Thyroid gland (tissue), 4 donors: ENCODE data around the gene DCST1. TPM values are rescaled to one million over a fixed set of nuclear protein-coding genes. Genes with fewer than 3 reads are reported as not detected.

Source experiments
- DNase-seq, 2 donors: peaks; one replicate each; pipeline ENCODE4 v3.0.0-alpha.2; 2019
- H3K27ac ChIP-seq, 3 donors: fragments of 200-600 bp; sonication (generic); 1 replicate in 2 of 3; 2 replicates in 1 of 3; pipeline ENCODE4 v1.5.1; 2016 to 2019; ENCODE audit warnings: mild to moderate bottlenecking in 1 of 3, moderate library complexity in 1 of 3
- H3K27me3 ChIP-seq: fragments of 200-600 bp; sonication (generic); one replicate; pipeline ENCODE4 v1.5.1; 2019
- H3K36me3 ChIP-seq, 2 donors: fragments of 200-600 bp; sonication (generic); one replicate each; pipeline ENCODE4 v1.5.1; 2016 to 2019
- H3K4me1 ChIP-seq, 2 donors: fragments of 200-600 bp; sonication (generic); one replicate each; pipeline ENCODE4 v1.5.1; 2017 to 2019
- H3K4me3 ChIP-seq, 3 donors: fragments of 200-600 bp; sonication (generic); replicated peaks in 1 of 3; 1 replicate in 2 of 3; 2 replicates in 1 of 3; pipeline ENCODE4 v1.5.1; 2016; ENCODE audit warnings: mild to moderate bottlenecking in 1 of 3
- H3K9me3 ChIP-seq: fragments of 200-600 bp; sonication (generic); one replicate; pipeline ENCODE4 v1.5.1; 2017
- POLR2A ChIP-seq, 2 donors: fragments of 450-650 bp; IDR thresholded peaks; one replicate each; pipeline ENCODE4 v1.6.1; 2017; ENCODE audit warnings: antibody characterized with exemption in 2 of 2, mild to moderate bottlenecking in 2 of 2, moderate library complexity in 1 of 2
- WGBS, 2 donors: methylation state at CpG; one replicate each; pipeline ENCODE4 v1.1.5; 2017; 5-methylcytosine and 5-hydroxymethylcytosine counted together
- intact Hi-C: fragments of 100-400 bp; cut with DNase I; formaldehyde crosslinking; loops from one replicate; pipeline ENCODE4 v1.15.1; 2023
- total RNA-seq, 4 donors: library from RNA; depleted of rRNA; stranded (reverse); fragments of >200 nt; gene quantifications; one replicate each; pipeline ENCODE4 v1.2.3, GENCODE V29; 2016
- TF ChIP-seq, protein P1 (sequence below), 6 experiments: fragments of 200-600 bp in 3 of 6; fragments of 450-650 bp in 3 of 6; sonication (generic) in 3 of 6; IDR thresholded peaks; one replicate each; pipeline ENCODE4 v1.5.1; 2016 to 2019; ENCODE audit warnings: antibody characterized with exemption in 6 of 6, mild to moderate bottlenecking in 2 of 6, inconsistent platforms in 1 of 6, moderate library complexity in 1 of 6

Gene DCST1
- total RNA-seq, 4 donors from 2014 or later = 0.24 TPM; not detected in 3

DNA sequence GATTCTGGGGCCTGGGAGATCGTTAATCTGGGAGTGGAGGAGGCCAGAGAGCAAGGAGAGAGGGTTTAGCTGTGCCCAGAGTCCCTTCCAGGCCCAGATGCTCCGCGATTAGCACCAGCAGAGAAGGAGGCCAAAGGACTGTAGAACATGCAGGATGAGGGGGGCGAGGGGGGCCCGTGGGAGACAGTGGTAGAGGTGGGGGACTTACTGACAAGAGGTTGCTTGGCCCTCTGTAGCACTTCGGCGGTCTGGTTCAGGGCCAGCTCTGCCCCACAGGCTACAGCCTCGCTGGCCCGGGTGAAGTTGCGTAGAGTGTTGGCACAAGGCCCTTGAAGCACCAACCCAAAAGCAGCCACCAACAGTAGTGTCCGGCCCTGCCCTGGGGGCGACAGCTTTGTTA is 738 bp upstream of the DCST1 start:
- Histone ChIP-seq H3K4me1 (peaks cover 0 to 3% of the 10 kb centered on the region in 2 donors), H3K27ac (no peak overlapping the region), H3K9me3 (no peaks in the 10 kb centered on the region), H3K36me3 (no peaks in the 10 kb centered on the region), H3K27me3 (no peaks in the 10 kb centered on the region), H3K4me3 (no peak overlapping the region)
- no peak for DNase-seq
- intact Hi-C loops = no loop called here
- 86 to 87% methylated on average over 12 of the region's 12 CpGs for WGBS, 2 donors
- TF ChIP-seq POLR2A (IDR thresholded peaks at IDR 0.05) = no peak
- TF ChIP-seq, protein P1, sequence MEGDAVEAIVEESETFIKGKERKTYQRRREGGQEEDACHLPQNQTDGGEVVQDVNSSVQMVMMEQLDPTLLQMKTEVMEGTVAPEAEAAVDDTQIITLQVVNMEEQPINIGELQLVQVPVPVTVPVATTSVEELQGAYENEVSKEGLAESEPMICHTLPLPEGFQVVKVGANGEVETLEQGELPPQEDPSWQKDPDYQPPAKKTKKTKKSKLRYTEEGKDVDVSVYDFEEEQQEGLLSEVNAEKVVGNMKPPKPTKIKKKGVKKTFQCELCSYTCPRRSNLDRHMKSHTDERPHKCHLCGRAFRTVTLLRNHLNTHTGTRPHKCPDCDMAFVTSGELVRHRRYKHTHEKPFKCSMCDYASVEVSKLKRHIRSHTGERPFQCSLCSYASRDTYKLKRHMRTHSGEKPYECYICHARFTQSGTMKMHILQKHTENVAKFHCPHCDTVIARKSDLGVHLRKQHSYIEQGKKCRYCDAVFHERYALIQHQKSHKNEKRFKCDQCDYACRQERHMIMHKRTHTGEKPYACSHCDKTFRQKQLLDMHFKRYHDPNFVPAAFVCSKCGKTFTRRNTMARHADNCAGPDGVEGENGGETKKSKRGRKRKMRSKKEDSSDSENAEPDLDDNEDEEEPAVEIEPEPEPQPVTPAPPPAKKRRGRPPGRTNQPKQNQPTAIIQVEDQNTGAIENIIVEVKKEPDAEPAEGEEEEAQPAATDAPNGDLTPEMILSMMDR (IDR thresholded peaks at IDR 0.05) = no peak

DNA sequence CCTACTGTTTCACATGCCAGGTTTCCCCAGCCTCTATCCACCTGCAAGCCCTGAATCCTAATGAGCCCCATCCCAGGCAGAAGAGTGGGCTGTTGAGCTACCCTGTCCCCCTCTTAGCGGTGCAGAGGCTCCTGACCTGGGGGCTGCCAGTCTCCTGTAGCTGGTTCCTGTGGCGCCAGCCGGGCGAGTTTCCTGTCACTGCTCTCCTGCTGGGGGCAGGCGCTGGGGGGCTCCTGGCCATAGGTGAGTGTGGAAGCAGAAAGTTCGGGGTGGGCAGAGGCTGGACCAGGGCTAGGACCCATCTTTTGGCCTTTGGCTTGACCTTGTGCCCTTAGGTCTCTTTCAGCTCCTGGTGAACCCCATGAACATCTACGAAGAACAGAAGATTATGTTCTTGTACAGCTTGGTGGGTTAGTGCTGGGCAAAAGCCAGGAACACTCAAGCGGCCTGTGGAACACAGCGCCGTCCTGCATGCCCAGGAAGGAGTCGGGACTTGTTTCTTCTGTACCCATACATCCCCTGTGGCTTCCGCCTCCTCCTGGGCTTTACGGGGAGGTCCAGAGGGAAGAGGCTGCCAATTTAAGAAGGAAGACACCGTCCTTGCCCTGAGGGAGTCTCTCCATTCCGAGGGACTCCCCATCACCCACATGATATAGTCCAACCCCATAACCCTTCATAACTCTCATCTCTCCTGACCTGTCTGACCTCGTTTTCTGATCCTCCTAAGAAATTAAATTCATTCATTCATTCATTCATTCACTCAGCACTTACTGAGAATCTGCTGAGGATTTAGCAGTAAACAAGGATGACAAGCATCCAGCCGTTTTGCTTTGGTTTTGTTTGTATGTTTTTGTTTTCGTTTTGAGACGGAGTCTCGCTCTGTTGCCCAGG is 939 bp downstream of the DCST1 start:
- Histone ChIP-seq H3K27me3 (no peaks in the 10 kb centered on the region), H3K36me3 (no peaks in the 10 kb centered on the region), H3K4me1 (peaks cover 0 to 18% of the 10 kb centered on the region in 2 donors), H3K4me3 (no peak overlapping the region), H3K9me3 (no peaks in the 10 kb centered on the region), H3K27ac (no peak overlapping the region)
- no peak for TF ChIP-seq POLR2A (IDR thresholded peaks at IDR 0.05)
- TF ChIP-seq, protein P1 (IDR thresholded peaks at IDR 0.05) = no peak
- intact Hi-C loops = no loop called here
- DNase-seq = no peak
- WGBS, 2 donors = 85 to 87% methylated on average over 15 to 17 of the region's 20 CpGs

- intact Hi-C loops = no loop called here
- H3K4me1 ChIP-seq = peaks cover 0 to 18% of the 10 kb centered on the region in 2 donors
- H3K4me3 ChIP-seq = no peak overlapping the region
- no peak for TF ChIP-seq POLR2A (IDR thresholded peaks at IDR 0.05)
- TF ChIP-seq, protein P1 (IDR thresholded peaks at IDR 0.05) = no peak
- H3K9me3 ChIP-seq = no peaks in the 10 kb centered on the region
- H3K27ac ChIP-seq = no peak overlapping the region
- H3K36me3 ChIP-seq = no peaks in the 10 kb centered on the region
- H3K27me3 ChIP-seq = no peaks in the 10 kb centered on the region
- no peak for DNase-seq
- WGBS, 2 donors = 89 to 91% methylated on average over 2 of the region's 2 CpGs
Observed at GRCh38 chr1:155035936-155036335, 2.3 kb downstream of the DCST1 start.

GRCh38 chr1:155037043-155037442 is 3.4 kb downstream of the DCST1 start:
- Histone ChIP-seq H3K4me1 (peaks cover 0 to 18% of the 10 kb centered on the region in 2 donors), H3K36me3 (no peaks in the 10 kb centered on the region), H3K4me3 (no peak overlapping the region), H3K27ac (no peak overlapping the region), H3K27me3 (no peaks in the 10 kb centered on the region), H3K9me3 (no peaks in the 10 kb centered on the region)
- no peak for TF ChIP-seq POLR2A (IDR thresholded peaks at IDR 0.05)
- TF ChIP-seq, protein P1 (IDR thresholded peaks at IDR 0.05) = no peak
- no peak for DNase-seq
- intact Hi-C loops = no loop called here
- 86 to 90% methylated on average over 2 to 3 of the region's 3 CpGs for WGBS, 2 donors

- peak; percentile 19 to 28 for DNase-seq
- Histone ChIP-seq H3K4me3 (no peak overlapping the region), H3K36me3 (no peaks in the 10 kb centered on the region), H3K4me1 (peaks cover 0 to 18% of the 10 kb centered on the region in 2 donors), H3K27ac (no peak overlapping the region), H3K9me3 (no peaks in the 10 kb centered on the region), H3K27me3 (no peaks in the 10 kb centered on the region)
- TF ChIP-seq, protein P1 (IDR thresholded peaks at IDR 0.05) = no peak
- TF ChIP-seq POLR2A (IDR thresholded peaks at IDR 0.05) = no peak
- intact Hi-C loops = no loop called here
- 73 to 84% methylated on average over 6 of the region's 6 CpGs for WGBS, 2 donors
Observed at GRCh38 chr1:155037851-155038441, 4.3 kb downstream of the DCST1 start.
